ENCODE data around the gene SOX6. TPM values are rescaled to one million over a fixed set of nuclear protein-coding genes. Genes with fewer than 3 reads are reported as not detected.

The SOX6 gene
- total and polyA plus RNA-seq, 2 of the 13 experiments (the other 11 are each of a cell fraction or from before 2014, with no cell fraction given), result 2.6 to 11.2 TPM

GRCh38 chr11:16154715-16155396 is 201.5 kb downstream of the SOX6 start:
- ATAC-seq (peak; percentile 98), FAIRE-seq (no peak), DNase-seq (ENCODE audit: low spot score) (peak; percentile 93)
- Histone ChIP-seq H4K20me1 (ENCODE audit: insufficient read depth, low read length) (no peaks in the 10 kb centered on the region), H3K9ac (ENCODE audit: insufficient read depth, low read depth, low read length) (peak overlapping the region; percentile 45), H3K27ac (ENCODE audit: extremely low read length, insufficient read depth, low read length) (peak overlapping the region; percentile 82), H3K4me3 (replicated peaks in 1 of 3; ENCODE audit: insufficient read depth in 1 of 3, low read depth in 2 of 3, low read length in 3 of 3) (no peak overlapping the region; a peak in 1 of 6 replicates), H2AFZ (ENCODE audit: low read length) (no peak overlapping the region), H3K4me2 (ENCODE audit: low read depth, low read length) (peak overlapping the region; percentile 50), H3K4me1 (ENCODE audit: insufficient read depth, low read length) (peaks cover 58% of the 10 kb centered on the region), H3K36me3 (replicated peaks in 1 of 2; ENCODE audit: control insufficient read depth in 1 of 2, insufficient read depth in 2 of 2, low read length in 2 of 2) (no peaks in the 10 kb centered on the region), H3K27me3 (ENCODE audit: control insufficient read depth in 1 of 2, insufficient read depth in 2 of 2, low read length in 2 of 2) (no peaks in the 10 kb centered on the region), H3K79me2 (ENCODE audit: insufficient read depth, low read length) (no peaks in the 10 kb centered on the region), H3K9me3 (ENCODE audit: low read length) (no peaks in the 10 kb centered on the region)
- CTCF ChIA-PET (ENCODE audit: low intra/inter-chr PET ratio, low total read pairs), result no interaction called here
- WGBS (ENCODE audit: low lambda C conversion rate), result 3% methylated on average over 4 of the region's 4 CpGs
- TSS peak; percentile 82 for BruUV-seq (replicated peaks)
- intact Hi-C loops (cut with micrococcal nuclease; ENCODE audit: unreplicated experiment) (loop anchor here (2.0 kb wide), 2 partner anchors 30 to 40 kb away; no protein-coding TSS in a partner anchor), in situ Hi-C loops (cut with HindIII; ENCODE audit: extremely low pct_ligation_motif_present, low pct_unique_long_range_greater_than_20kb) (no loop called here)
- POLR2A ChIA-PET, result interaction anchor here (0.8 to 1.3 kb wide), 2 partner anchors 30 to 43 kb away, joined by 3 to 6 read pairs; no protein-coding TSS in a partner anchor
- TF ChIP-seq ZNF652 (CRISPR knock-in tag; IDR thresholded peaks at IDR 0.05; ENCODE audit: borderline replicate concordance, low read depth) (peak; percentile 57; the same call in 1 of the 2 replicates), STAG1 (CRISPR knock-in tag; IDR thresholded peaks at IDR 0.05) (peak; percentile 23; the same call in 1 of the 2 replicates), HDAC2 (CRISPR knock-in tag; IDR thresholded peaks at IDR 0.05) (peak; percentile 82), ZNF609 (CRISPR knock-in tag; IDR thresholded peaks at IDR 0.05; ENCODE audit: borderline replicate concordance) (peak; percentile 85), MED13 (CRISPR knock-in tag; IDR thresholded peaks at IDR 0.05) (peak; percentile 52; the same call in 1 of the 2 replicates), KLF15 (CRISPR knock-in tag; IDR thresholded peaks at IDR 0.05; ENCODE audit: borderline replicate concordance) (no peak), FOSL2 (CRISPR knock-in tag; IDR thresholded peaks at IDR 0.05) (peak; percentile 96), SIX1 (CRISPR knock-in tag; IDR thresholded peaks at IDR 0.05; ENCODE audit: borderline replicate concordance) (peak; percentile 22; the same call in 1 of the 2 replicates), SMYD3 (CRISPR knock-in tag; IDR thresholded peaks at IDR 0.05) (no peak), ZNF432 (CRISPR knock-in tag; IDR thresholded peaks at IDR 0.05; ENCODE audit: borderline replicate concordance) (no peak), ETV5 (CRISPR knock-in tag; IDR thresholded peaks at IDR 0.05; ENCODE audit: borderline replicate concordance) (peak; percentile 91), CREM (IDR thresholded peaks at IDR 0.05) (peak; percentile 71; the same call in 1 of the 2 replicates), CREM (CRISPR knock-in tag; IDR thresholded peaks at IDR 0.05) (no peak), NBN (conservative IDR thresholded peaks at IDR 0.05) (no peak), DNMT3B (CRISPR knock-in tag; conservative IDR thresholded peaks at IDR 0.05) (no peak), NFIC (IDR thresholded peaks at IDR 0.05; ENCODE audit: low read length) (peak; percentile 78; the same call in 1 of the 2 replicates), ZNF598 (CRISPR knock-in tag; IDR thresholded peaks at IDR 0.05; ENCODE audit: borderline replicate concordance) (no peak), CC2D1A (CRISPR knock-in tag; IDR thresholded peaks at IDR 0.05) (no peak), ZNF660 (CRISPR knock-in tag; IDR thresholded peaks at IDR 0.05; ENCODE audit: borderline replicate concordance, low read depth) (no peak), ZNF335 (CRISPR knock-in tag; IDR thresholded peaks at IDR 0.05) (no peak), SP5 (CRISPR knock-in tag; IDR thresholded peaks at IDR 0.05; ENCODE audit: borderline replicate concordance, low read depth) (no peak), SNAPC2 (CRISPR knock-in tag; IDR thresholded peaks at IDR 0.05) (no peak), ZNF138 (CRISPR knock-in tag; IDR thresholded peaks at IDR 0.05; ENCODE audit: low read depth) (no peak)
